ENCODE data around the gene OR1K1.

The OR1K1 gene

DNA sequence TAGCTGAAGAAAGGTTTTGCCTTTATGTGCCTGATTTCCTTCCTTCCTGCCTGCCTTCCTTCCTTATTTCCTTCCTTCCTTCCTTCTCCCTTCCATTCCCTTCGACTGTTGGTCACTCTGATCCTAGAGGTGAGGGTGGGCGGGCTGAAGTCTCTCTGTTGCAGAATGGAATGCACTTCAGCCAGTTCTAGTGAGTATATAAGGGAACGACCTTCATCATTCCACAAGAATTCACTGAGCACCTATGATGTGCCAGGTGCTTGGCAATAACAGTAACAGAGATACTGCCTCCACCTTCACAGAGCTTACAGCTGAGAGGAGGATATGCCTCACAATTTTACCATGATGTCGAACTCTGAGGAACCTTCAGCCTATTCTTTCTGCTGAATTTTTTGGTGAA, 19.9 kb upstream of the OR1K1 start:
- no peak overlapping the region for H3K27ac ChIP-seq
- TF ChIP-seq ZFX (IDR thresholded peaks at IDR 0.05) (no peak), CTCF (conservative IDR thresholded peaks at IDR 0.05) (no peak)

DNA sequence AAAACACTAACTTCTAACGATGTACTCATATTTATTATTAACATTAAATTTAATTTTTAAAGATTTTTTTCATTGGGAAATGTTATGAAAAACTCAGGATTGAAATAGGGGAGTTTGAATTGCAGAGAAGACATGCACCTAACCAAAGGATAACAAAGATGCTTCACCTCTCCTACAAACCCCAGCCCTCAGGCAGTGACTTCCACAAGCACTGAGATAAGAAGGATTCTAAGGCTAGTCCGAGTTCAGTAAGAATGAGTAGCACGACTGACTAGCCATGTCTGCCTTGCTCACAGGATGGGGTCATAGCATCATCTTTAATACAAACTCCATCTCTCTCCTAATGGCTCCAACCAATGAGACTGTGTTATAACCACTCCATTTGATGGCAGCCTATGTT, 18.3 kb upstream of the OR1K1 start:
- TF ChIP-seq CTCF (conservative IDR thresholded peaks at IDR 0.05): no peak
- TF ChIP-seq ZFX (IDR thresholded peaks at IDR 0.05): no peak
- H3K27ac ChIP-seq: no peak overlapping the region

- TF ChIP-seq ZFX (IDR thresholded peaks at IDR 0.05) (no peak), CTCF (conservative IDR thresholded peaks at IDR 0.05) (no peak)
- no peak overlapping the region for H3K27ac ChIP-seq
Measured at GRCh38 chr9:122785269-122785668, 14.7 kb upstream of the OR1K1 start.

- TF ChIP-seq CTCF (conservative IDR thresholded peaks at IDR 0.05): no peak
- TF ChIP-seq ZFX (IDR thresholded peaks at IDR 0.05): no peak
- H3K27ac ChIP-seq: no peak overlapping the region
Measured at GRCh38 chr9:122786338-122786737, 13.6 kb upstream of the OR1K1 start.

DNA sequence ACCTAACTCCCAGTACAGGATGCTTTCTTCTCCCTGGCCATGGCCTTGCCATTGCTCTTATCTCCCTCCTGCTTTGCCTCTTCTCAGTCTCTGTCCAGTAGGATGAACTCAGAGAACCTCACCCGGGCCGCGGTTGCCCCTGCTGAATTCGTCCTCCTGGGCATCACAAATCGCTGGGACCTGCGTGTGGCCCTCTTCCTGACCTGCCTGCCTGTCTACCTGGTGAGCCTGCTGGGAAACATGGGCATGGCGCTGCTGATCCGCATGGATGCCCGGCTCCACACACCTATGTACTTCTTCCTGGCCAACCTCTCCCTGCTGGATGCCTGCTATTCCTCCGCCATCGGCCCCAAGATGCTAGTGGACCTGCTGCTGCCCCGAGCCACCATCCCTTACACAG, 11.1 kb upstream of the OR1K1 start, which contains the start of gene OR5C1:
TSS of gene OR5C1 (plus strand) at position 103 of the 400 bp plus-strand sequence. CDS start at position 103, 0 bp downstream.
- H3K27ac ChIP-seq: no peak within 1 kb of the TSS
- TF ChIP-seq CTCF (conservative IDR thresholded peaks at IDR 0.05): no peak
- no peak for TF ChIP-seq ZFX (IDR thresholded peaks at IDR 0.05)

DNA sequence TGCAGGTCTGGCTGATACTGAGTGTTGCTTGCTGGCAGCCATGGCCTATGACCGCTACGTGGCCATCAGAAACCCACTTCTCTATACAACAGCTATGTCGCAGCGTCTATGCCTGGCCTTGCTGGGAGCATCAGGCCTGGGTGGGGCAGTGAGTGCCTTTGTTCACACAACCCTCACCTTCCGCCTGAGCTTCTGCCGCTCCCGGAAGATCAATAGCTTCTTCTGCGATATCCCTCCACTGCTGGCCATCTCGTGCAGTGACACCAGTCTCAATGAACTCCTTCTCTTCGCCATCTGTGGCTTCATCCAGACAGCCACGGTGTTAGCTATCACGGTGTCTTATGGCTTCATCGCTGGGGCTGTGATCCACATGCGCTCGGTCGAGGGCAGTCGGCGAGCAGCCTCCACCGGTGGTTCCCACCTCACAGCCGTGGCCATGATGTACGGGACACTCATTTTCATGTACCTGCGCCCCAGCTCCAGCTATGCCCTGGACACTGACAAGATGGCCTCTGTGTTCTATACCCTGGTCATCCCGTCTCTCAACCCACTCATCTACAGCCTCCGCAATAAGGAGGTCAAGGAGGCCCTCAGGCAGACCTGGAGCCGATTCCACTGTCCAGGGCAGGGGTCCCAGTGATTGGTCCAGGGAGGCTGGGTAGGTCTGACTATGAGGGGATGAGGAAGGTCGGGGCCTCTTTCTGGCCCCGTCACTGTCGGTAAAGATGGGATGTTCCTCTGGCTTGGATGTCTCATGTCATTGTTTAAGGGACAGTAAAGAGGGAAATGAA, 10.5 kb upstream of the OR1K1 start:
- TF ChIP-seq CTCF (conservative IDR thresholded peaks at IDR 0.05): no peak
- TF ChIP-seq ZFX (IDR thresholded peaks at IDR 0.05): no peak

GRCh38 chr9:122791872-122792669, 7.9 kb upstream of the OR1K1 start:
- TF ChIP-seq ZFX (IDR thresholded peaks at IDR 0.05): no peak
- no peak for TF ChIP-seq CTCF (conservative IDR thresholded peaks at IDR 0.05)
- H3K27ac ChIP-seq: no peak overlapping the region

More for the DNA sequence above, 10.5 kb upstream of the OR1K1 start:
- no peak overlapping the region for H3K27ac ChIP-seq
